ENCODE measurements around the gene ESYT2.

DNA sequence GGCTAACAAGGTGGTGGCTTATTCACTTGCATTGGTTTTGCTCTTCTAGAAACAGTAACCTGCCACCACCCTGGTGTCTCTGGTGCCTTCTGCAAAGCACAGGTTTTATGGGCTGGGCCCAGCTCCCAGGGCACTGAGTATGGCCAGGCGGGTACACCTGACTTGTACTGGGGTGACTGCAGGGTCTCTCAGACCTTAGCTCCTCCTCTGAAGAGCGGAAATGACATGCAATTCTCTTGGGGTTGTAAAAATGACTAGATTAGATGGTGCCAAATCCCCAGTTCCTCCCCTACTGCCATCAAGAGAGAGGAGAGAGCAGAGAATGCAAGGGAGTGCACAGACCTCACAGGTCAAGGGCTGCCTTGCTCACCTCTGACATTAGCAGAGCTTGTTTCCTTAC lies 14.7 kb downstream of the ESYT2 start:
- TF ChIP-seq, protein P1, sequence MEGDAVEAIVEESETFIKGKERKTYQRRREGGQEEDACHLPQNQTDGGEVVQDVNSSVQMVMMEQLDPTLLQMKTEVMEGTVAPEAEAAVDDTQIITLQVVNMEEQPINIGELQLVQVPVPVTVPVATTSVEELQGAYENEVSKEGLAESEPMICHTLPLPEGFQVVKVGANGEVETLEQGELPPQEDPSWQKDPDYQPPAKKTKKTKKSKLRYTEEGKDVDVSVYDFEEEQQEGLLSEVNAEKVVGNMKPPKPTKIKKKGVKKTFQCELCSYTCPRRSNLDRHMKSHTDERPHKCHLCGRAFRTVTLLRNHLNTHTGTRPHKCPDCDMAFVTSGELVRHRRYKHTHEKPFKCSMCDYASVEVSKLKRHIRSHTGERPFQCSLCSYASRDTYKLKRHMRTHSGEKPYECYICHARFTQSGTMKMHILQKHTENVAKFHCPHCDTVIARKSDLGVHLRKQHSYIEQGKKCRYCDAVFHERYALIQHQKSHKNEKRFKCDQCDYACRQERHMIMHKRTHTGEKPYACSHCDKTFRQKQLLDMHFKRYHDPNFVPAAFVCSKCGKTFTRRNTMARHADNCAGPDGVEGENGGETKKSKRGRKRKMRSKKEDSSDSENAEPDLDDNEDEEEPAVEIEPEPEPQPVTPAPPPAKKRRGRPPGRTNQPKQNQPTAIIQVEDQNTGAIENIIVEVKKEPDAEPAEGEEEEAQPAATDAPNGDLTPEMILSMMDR (IDR thresholded peaks at IDR 0.05): no peak
- no peak for TF ChIP-seq POLR2A (IDR thresholded peaks at IDR 0.05)
